Stimulated activated CD8-positive, alpha-beta memory T cell treated with anti-CD3 and anti-CD28 coated beads, Interleukin-4, amount 100 ng/mL, for 24 hours (primary cell): ENCODE results near the gene IFT22.
A peak's percentile ranks its signal among the peaks of the same experiment; 100 is the strongest.
"Not testable (repeated sequence)": the region's sequence is repeated elsewhere in the genome, so short reads cannot be mapped to it uniquely, and the experiment has no call there.

Experiments
- DNase-seq: peaks from one replicate; pipeline ENCODE4 v3.0.0-alpha.2; 2020; ENCODE audit warnings: low read depth

The IFT22 gene

DNA sequence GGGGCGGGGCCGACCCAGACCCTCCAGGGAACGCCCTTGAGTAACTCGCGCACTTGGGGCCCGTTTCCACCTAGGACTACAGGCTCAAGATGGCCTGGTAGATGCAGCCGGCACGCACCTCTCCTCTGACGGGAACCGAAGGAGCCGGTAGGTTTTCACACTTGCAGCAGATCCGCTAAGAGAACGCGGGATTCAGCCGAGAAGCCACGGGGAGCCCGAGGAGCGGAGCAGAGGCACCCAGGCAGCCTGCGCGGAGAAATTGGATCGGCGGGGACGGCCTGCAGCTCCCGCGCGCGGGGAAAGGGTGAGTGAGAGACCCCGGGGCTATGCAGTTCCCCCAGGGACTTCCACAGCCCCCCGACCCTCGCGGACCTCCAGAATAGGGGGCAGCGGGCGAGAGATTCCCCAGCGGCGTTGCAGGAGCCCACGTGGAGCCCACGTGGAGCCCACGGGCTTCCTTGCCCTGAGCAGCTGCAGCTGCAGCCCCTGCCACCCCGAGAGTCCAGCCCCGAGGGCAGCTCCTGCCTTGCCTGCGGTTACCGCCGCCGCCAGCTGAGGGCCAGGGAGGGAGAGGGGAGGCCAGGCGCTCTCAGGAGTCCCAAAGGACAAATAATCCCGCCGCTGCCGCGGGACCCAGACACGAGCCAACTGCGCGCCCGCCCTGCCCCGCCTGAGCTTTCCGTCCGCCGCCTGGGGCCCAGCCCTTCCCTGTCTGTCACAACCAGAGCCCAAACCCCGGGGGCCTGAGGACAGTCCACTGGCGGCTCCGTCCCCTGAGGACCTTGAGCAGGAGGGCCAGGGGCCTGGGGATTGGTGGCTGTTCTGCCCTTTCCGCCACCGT, 13.1 kb downstream of the IFT22 start:
- DNase-seq, result peak; percentile 38

DNA sequence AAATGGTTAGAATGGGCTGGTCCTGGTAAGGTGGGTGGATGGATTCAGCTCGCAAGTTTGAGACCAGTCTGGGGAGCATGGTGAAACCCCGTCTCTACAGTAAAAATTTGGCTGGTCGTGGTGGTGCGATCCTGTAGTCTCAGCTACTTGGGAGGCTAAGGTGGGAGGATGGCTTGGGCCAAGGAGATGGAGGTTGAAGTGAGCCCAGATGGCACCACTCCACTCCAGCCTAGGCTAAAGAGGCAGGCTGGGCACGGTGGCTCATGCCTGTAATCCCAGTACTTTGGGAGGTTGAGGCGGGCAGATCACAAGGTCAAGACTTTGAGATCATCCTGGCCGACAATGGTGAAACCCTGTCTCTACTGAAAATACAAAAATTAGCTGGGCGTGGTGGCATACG, 15.3 kb downstream of the IFT22 start:
- no peak for DNase-seq

DNA sequence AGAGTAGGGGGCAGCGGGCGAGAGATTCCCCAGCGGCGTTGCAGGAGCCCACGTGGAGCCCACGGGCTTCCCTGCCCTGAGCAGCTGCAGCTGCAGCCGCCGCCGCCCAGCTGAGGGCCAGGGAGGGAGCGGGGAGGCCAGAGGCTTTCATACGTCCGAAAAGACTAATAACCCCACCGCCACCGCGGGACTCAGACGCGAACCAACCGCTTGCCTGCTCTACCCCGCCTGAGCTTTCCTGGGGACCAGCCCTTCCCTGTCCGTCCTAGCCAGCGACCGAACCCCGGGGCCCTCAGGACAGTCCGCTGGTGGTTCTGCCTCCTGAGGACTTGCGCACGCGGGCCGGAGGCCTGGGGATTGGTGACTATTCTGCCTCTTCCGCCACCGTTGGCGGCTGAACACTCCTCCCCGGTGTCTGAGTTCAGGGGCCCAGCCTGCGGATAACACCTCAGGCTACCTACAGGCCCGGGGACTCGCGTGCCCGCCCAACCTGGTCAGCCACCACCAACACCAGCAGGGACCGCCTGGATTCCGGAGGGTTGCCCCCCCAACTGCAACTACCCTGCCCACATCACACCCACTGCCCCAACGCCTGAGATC, 18.4 kb downstream of the IFT22 start:
- no peak for DNase-seq

DNA sequence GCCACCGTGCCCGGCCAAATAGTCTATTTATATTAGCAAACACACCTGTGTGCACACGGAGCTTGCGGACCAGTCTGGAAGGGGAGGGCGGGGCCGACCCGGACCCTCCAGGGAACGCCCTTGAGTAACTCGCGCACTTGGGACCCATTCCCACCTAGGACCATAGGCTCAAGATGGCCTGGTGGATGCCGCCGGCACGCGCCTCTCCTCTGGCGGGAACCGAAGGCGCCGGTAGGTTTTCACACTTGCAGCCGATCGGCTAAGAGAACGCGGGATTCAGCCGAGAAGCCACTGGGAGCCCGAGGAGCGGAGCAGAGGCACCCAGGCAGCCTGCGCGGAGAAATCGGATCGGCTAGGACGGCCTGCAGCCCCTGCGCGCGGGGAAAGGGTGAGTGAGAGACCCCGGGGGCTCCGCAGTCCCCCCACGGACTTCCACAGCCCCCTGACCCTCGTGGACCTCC, 18.9 kb downstream of the IFT22 start:
- DNase-seq, result no peak

DNA sequence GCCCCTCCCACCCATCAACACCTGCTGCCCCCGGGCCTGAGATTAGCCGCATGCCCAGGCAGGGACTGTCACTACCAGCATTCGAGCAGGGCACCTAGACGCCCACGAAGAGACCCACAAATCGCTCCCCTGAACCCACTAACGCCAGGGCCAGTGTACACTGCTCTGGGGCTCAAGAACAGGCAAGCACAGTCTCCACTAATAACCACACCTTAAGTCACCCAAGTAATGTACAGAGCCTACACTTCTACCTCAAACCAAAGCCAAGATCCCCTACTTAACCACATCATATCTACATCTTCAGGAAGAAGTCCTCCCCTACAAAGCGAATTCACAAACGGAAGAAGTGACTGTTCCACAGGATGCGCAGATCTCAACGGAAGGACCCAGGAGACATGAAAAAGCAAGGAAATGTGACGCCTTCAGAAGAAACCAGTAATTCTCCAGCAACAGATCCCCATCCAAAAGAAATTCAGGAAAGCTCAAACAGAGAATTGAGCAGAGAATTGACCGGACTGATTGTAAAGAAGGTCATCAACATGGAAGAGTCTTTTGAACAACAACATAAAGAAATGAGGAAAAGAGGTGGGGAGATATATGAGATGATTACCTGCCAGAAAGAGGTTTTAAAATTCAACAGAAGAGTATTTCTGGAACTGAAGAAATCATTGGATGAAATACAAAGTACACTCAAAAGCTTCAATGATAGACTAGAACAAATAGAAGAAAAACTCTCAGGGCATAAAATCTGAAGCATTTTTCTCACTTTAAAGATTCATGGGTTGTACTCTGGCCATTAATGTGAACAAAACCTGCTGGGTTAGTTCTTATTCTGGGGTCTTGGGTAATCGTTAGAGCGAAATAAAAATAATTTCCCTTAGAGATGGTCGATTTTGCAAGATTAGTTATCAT, 20.9 kb downstream of the IFT22 start:
- DNase-seq, result no peak

DNA sequence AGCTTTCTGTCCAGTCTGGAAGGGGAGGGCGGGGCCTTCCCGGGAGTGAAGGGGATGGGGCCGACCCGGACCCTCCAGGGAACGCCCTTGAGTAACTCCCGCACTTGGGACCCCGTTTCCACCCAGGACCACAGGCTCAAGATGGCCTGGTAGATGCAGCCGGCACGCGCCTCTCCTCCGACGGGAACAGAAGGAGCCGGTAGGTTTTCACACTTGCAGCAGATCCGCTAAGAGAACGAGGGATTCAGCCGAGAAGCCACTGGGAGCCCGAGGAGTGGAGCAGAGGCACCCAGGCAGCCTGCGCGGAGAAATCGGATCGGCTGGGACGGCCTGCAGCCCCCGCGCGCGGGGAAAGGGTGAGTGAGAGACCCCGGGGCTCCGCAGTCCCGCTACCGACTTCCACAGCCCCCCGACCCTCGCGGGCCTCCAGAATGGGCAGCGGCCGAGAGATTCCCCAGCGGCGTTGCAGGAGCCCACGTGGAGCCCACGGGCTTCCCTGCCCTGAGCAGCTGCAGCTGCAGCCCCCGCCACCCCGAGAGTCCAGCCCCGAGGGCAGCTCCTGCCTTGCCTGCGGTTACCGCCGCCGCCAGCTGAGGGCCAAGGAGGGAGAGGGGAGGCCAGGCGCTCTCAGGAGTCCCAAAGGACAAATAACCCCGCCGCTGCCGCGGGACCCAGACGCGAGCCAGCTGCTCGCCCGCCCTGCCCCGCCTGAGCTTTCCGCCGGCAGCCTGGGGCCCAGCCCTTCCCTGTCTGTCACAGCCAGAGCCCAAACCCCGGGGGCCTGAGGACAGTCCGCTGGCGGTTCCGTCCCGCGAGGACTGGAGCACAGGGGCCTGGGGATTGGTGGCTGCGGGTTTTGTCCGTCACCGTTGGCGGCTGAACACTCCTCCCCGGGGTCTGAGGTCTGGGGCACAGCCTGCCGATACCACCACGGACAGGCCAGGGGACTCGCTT, 21.8 kb downstream of the IFT22 start:
- no peak for DNase-seq

DNA sequence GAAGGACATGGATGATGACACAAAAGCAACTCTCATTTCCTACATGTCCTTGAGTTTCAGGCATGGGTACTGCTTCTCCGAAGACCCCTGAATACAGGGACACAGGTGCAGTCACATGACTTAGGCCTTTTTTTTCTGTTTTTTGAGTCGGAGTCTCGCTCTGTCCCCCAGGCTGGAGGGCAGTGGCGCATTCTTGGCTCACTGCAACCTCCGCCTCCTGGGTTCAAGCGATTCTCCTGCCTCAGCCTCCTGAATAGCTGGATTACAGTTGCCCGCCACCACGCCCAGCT, 26.8 kb downstream of the IFT22 start:
- DNase-seq, result no peak

DNA sequence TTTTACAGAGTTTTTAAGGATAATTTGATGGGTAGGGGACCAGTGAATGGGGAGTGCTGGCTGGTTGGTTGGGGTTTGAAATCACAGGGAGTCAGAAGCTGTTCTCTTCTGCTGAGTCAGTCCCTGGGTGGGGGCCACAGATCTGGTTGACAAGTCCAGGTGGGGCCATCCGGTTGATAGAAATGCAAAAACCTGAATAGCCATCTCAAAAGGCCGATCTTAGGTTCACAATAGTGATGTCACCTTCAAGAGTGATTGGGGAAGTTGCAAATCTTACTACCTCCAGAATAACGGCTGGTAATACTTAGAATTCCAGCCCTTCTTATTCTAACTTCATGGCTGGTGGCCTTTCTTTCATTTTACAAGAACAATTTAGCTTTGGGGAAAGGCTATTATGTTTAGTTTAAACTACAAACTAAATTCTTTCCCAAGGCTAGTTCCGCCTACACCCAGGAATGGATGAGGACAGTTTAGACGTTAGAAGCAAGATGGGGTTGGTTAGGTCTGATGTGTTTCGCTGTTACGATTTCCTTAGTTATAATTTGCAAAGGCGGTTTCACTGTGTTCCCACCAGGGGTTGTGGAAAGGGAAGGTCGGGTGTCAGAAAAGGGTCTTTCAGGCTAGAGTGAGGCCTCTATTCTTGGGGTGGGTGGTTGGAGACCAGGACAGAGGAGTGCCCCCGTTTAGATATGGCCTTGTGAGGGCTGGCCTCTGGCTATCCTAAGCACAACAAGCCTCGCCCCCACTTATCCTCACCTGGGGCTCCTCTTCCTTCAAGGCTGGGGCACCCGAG, 27.4 kb downstream of the IFT22 start:
- no peak for DNase-seq

DNA sequence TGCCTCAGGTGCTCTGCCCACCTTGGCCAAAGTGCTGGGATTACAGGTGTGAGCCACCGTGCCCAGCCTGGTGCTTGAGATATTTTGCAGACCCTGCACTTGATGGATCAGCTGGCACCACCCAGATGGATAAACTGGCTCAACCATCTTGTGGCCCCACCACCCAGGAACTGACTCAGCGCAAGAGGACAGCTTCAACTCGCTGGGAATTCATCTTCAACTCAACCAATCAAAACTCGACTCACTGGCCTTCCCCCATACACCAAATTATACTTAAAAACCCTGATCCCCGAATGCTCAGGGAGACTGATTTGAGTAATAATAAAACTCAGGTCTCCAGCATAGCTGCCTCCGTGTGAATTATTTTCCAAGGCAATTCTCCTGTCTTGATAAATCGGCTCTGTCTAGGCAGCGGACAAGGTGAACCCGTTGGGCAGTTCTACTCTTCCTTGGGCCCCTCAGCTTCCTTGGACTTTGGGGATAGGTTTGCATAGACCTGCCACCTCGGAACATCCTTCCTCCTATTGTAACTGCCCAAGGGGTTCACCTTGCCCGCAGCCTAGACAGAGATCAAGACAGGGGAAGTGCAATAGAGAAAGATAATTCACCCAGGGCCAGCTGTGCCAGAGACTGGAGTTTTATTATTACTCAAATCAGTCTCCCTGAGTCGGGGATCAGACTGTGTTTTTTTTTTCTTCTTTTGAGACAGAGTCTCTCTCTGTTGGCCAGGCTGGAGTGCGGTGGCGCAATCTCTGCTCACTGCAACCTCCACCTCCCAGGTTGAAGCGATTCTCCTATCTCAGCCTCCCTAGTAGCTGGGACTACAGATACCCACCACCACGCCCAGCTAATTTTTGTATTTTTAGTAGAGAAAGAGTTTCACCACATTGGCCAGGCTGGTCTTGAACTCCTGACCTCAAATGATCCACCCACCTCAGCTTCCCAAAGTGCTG, 28.3 kb downstream of the IFT22 start:
- not testable (repeated sequence) for DNase-seq

DNA sequence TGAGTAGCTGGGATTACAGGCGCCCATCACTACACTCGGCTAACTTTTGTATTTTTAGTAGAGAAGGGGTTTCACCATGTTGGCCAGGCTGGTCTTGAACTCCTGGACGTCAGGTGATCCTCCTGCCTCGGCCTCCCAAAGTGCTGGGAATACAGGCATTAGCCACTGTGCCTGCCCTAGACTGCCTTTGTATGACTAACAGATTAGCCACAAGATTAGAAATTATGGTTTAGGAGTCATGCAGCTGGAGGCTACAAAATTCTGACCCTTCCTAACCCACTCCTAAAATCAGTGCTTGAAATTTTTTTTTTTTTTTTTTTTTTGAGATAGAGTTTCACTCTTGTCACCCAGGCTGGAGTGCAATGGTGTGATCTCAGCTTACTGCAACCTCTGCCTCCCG, 29.0 kb downstream of the IFT22 start:
- DNase-seq, result not testable (repeated sequence)

DNA sequence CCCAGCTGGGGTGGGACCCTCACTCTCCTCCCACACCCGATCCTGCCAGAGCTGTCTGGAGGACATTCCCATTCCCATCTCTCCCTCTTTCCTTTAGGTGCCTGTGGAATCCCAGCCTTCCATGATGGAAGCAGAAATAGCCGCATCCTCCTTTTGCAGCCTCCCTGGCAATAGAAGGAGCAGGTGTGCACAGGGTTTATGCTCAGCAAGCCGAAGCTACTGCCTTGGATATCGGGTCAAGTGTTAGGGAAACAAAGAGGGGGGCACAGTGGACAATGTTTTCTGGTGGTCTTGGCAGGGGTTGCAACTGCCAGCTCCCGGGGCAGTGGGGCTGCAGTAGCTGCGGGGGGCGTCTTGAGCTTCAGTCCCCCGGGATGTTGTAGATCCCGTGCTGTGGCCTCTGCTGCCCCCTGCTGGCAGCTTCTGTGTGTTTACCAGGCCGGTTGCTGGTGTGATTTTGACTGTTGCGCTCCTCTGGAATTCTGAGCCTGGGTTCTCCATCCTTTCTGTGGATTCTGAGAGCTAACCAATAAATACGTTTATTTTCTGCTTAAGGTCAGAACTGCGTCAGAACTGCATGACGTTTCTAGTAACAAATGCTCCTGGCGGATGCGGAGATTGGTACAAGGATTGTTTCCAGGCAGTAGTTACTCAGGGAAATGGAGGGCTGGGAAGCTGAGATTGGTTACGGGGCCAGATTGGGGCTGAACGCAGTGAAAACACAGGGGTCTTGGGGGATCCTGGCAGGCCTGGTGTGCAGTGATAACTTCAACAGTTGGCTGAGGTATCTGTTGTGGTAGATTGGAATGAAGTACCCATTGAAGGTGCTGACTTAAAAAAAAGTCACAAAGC, 31.2 kb downstream of the IFT22 start:
- DNase-seq, result peak; percentile 52

DNA sequence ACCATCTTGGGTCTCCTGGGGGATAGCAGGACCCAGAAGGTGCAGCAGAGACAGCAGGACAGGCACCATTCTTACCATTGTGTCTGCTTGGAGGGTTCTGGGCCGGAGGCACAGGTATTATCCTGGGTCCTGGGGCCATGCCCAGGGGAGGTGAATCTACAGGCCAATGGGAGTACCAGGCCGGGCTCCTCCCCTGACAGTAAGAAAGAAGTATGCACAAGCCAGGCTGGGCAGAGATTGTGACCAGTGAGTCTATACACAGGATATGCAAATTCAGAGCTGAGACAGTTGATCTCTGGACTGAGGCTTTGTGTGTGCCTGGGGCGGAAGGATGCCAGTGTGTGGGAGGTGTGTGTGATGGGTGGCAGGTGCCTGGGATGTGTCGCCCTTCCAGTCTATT, 31.9 kb downstream of the IFT22 start:
- not testable (repeated sequence) for DNase-seq

DNA sequence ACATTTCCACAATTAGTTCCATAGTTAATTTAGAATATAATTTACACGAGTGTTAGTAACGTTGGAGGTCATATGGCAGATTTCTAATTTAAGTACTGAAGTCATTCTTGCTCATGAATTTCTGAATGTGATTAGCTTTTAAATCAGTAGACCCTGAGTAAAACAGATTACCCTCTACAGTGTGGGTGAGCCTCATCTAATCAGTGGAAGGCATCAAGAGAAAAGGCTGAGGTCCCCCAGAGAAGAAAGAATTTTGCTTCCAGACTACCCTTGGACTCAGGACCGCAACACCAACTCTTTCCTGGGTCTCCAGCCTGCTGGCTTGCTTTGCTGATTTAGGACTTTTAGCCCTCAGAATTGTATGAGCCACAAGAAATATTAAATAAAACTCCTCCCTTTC, 33.2 kb downstream of the IFT22 start:
- DNase-seq, result no peak

DNA sequence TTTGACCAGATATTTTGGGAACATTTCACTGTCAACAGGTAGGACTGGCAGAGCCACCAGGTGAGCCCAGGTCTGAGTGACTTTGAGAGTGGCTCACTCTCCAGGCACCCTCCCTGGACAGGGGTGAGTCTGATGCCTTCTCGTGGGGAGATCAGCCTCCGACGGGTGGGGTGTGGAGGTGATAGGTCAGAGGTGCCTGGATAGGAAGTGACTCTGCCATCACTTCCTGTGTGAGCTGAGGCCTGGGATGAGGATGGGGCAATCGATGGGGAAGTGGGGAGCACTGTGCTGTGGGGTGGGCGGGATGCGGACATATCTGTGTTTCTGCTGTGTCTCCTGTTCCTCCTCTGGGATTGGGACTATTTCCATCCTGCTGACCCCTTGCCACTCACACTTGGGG, 34.6 kb downstream of the IFT22 start:
- DNase-seq, result no peak

DNA sequence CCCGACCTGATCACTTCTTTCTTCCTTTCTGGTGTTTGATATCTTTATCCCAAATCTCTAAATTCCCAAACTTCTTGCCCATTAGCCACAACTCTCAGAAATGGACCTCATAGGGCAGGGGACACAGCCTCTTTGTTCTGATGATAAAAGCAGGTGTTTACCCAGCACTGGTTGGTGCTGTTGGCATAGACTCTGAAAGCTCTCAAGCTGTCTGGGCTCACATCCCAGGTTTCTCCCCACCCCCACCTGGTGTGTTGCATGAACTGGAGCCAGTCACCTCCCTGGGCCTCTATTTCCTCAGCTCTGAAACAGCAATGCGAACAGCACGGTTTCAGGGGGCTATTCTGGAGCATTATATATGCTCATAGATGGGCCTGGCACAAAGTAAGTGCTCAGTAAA, 35.7 kb downstream of the IFT22 start:
- not testable (repeated sequence) for DNase-seq

DNA sequence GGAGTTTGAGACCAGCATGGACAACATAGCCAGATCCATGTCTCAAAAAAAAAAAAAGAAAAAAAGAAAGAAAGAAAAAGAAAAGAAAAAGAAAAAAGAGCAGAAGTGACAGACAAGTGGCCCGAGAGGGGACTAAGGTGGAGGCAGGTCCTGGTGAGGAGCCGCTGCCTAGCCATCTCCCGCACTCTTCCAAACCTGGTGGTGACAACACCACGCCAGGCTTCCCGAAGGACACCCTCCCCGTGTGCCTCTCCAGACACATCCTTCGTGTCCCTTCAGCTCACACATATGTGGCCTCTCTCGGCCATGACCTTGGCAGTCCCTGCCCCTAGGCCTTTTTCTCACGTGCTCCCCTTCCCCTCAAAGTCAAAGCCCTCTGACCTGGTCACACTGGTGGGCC, 36.4 kb downstream of the IFT22 start:
- DNase-seq, result no peak

DNA sequence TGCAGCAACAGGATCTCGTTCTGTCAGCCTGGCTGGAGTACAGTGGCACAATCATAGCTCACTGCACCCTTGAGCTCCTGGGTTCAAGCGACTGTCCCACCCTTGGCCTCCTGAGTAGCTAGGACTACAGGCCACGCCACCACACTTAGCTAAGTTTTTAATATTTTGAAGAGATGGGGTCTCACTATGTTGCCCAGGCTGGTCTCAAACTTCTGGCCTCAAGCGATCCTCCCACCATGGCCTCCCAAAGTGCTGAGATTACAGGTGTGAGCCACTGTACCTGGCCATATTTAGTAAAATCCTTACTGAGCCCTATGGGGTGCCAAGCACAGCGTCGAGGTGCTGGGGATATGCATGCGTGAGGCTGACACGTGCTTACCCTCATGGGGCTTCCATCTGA, 40.7 kb downstream of the IFT22 start:
- not testable (repeated sequence) for DNase-seq

DNA sequence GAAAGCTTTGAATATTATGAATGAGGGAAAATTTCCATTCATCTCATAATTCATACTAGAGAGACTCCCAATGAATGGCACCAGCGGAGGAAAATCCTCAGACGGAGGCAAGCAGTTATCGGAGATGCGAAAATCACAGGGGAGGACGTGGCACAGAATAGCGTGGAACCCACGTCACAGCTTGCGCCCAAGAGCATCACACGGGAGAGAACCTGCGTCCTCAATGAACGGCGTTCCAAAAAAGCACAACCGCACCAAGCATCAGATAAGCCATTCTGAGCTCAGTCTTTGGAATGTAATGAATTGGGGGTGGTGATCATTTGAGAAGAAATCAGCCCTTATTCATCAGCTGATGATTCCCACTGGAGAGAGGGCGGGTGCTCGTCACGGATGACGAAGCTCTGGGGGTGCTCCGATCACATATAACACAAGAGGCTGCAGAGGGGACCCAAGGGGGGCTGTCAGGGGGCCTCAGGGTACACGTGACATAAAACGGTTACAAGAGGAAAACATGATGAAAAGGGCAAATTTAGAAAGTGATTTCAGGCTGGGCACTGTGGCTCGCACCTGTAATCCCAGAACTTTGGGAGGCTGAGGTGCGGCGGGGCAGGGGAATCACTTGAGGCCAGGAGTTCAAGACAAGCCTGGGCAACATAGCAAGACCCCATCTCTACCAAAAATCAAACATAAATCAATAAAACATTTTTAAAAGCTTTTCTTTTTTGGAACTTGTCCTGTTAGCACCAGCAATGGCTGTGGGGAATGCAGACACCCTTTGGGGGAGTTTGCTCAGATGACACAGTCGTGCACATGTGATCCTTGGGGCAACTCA, 42.9 kb downstream of the IFT22 start:
- no peak for DNase-seq
